GM19025 (cell line): ENCODE data around the gene BCAM.
"Not testable (repeated sequence)": the region's sequence is repeated elsewhere in the genome, so short reads cannot be mapped to it uniquely, and the experiment has no call there.

Experiments
- ATAC-seq: cut with Tn5 transposase; IDR thresholded peaks from one replicate; pipeline ENCODE4 v1.9.1; 2021; ENCODE audit warnings: mild to moderate bottlenecking, low read depth, moderate library complexity; ENCODE audit not compliant: unreplicated experiment

Gene BCAM, protein sequence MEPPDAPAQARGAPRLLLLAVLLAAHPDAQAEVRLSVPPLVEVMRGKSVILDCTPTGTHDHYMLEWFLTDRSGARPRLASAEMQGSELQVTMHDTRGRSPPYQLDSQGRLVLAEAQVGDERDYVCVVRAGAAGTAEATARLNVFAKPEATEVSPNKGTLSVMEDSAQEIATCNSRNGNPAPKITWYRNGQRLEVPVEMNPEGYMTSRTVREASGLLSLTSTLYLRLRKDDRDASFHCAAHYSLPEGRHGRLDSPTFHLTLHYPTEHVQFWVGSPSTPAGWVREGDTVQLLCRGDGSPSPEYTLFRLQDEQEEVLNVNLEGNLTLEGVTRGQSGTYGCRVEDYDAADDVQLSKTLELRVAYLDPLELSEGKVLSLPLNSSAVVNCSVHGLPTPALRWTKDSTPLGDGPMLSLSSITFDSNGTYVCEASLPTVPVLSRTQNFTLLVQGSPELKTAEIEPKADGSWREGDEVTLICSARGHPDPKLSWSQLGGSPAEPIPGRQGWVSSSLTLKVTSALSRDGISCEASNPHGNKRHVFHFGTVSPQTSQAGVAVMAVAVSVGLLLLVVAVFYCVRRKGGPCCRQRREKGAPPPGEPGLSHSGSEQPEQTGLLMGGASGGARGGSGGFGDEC

DNA sequence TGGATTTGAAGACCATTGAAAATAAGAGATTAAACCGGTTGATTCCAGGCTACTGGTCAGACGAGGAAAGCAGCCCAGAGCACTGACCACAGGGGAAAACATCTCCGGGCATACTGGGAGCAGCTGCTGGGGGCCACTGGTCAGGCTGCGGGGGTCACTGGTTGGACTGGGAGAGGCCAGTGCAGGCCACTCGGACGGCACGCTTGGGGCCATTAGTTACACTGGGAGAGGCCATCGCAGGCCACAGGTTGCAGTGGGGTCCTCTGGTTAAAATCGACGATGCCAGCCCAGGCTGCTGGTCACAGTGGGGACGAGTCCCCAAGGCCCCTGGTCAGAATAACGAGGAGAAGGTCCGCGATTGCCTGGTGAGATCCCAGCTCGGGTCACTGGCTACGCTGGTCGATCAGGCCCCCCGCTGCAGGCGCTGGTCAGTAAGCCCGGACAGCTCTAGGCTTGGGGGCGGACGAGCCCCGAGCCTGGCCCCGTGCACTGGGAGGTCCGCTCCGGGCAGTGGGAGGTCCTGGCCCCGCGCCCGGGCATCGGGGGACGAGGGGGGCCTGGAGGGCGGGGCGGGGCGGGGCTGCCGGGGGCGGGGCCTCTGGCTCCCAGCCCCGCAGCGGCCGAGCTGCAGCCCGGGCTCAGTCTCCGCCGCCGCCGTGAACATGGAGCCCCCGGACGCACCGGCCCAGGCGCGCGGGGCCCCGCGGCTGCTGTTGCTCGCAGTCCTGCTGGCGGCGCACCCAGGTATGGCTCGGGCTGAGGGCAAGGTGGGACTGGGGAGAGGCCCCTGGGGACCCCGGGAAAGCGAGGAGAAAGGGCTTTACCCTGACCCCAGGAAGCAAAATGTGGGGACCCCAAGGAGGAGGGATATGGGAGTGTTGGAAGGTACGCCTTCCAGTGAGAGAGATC lies at the start of gene BCAM:
Gene BCAM (plus strand): TSS at position 641 of the 909 bp plus-strand sequence. CDS start 22 bp downstream, at position 663.
- no peak for ATAC-seq

DNA sequence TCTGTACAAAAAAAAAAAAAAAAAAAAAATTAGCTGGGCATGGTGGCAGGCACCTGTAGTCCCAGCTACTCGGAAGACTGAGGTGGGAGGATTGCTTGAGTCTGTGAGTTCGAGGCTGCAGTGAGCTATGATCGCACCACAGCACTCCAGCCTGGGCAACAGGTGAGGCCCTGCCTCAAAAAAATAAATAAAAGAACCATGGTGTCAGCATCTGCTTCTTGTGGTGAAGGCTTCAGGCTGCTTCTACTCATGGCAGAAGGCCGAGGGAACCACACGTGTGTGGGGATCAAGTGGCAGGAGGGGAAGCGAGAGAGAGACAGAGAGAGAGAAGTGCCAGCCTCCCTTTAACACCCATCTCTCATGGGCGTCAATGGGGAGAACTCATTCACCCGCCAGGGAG lies 46.9 kb upstream of the BCAM start:
- no peak for ATAC-seq

DNA sequence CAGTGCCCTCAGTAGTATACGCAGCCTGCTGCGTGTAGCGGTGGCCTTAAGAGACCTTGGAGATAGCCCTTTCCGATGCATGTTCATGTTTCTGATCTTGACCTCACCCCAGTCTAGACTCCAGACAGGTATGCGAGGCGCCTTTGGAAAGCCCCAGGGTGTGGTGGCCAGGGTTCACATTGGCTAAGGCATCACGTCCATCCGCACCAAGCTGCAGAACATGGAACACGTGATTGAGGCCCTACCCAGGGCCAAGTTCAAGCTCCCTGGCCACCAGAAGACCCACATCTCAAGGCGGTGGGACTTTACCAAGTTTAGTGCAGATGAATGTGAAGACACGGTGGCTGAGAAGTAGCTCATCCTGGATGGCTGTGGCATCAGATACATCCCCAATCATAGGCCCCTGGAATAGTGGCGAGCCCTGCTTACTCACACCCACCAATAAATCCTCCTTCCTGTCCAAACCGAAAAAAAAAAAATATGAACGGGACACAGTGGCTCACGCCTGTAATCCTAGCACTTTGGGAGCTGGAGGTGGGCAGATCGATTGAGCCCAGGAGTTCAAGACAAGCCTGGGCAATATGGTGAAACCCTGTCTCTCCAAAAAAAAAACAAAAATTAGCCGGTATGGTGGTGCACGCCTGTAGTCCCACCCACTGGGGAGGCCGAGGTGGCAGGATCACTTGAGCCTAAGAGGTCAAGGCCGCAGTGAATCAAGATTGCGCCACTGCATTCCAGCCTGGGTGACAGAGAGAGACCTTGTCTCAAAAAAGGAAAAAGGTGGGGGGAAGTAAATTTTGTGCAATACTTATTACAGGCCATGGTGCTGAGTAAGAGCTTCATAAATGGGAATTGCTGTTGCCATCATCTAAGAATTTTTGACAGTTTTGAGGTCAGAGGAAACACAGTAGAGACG lies 43.6 kb upstream of the BCAM start:
- ATAC-seq: no peak

DNA sequence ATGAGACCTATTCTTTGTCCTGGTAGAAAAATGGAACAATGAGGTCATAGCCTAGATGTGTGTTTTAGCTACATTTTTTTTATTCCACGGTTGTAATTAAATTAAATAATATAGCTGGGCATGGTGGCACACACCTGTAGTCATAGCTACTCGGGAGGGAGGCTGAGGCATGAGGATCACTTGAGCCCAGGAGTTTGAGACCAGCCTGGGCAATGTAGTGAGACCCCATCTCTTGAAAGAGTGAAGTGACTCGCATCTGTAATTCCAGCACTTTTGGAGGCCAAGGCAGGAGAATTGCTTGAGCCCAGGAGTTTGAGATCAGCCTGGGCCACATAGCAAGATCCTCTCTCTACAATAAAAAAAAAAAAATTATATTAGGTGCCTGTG lies 43.0 kb upstream of the BCAM start:
- no peak for ATAC-seq

DNA sequence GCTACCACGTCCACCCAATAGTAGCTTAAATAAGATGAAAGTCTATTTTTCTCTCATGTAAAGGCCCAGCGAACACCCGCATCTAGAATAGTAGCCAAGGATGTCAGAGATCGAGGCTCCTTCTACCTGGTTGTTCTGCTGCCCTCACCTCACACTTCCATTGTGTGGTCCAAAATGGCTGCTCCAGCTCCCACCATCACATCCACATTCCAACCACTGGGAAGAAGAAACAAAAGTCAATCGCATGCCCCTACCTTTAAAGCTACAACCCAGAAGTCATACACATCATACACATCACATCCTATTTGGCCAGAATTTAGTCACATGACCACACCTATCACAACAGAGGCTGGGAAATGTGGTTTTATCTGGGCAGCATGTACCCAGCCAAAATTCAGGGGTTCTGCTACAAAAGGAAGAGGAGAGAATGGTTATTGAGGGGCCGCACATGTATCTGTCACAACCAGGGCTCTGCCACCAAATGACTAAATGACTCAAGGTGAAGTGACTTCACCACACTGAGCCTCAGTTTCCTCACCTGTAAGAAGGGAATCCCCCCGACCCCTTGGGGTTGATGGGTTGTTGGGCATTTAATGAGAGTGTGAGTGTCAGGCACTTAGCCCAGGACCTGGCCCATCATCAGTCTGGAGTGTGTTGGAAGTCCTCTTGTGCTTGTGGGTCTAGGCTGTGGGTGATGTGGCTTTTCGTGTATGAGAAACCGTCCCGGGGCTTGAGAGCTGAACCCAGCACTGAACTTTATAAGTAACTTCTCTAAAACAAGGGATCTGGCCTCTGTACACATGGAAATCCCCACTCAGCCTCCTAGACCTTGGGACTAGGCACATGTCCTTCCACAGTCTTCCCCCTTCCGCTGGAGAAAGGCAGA lies 41.4 kb upstream of the BCAM start:
- no peak for ATAC-seq

DNA sequence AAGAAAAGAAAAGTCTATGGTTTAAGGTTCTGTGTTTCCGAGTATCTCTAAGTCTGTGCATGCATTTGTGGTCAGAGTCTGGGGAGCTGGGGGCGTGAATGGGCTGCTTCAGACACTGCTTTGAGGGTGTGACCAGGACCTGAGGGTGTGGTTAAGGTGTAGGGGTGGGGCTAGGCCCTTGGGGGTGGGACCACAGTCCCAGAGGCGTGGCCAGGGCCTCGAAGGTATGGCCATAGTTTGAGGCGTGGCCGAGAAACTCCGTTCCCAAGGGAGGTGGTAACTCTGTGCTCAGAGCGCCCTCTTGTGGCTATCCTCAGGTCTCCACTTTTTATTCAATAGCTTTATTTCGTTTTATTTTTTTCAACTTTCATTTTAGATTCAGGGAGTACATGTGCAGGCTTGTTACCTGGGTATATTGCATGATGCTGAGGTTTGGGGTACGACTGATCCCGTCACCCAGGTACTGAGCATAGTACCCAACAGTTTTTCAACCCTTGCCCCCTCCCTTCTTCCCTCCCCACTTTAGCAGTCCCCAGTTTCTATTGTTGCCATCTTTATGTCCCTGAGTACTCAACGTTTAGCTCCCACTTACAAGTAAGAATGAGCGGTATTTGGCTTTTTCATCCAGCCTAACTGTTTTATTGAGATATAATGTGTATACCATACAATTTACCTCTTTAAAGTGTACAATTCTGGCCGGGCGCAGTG lies 38.2 kb upstream of the BCAM start:
- ATAC-seq: peak; percentile 95

DNA sequence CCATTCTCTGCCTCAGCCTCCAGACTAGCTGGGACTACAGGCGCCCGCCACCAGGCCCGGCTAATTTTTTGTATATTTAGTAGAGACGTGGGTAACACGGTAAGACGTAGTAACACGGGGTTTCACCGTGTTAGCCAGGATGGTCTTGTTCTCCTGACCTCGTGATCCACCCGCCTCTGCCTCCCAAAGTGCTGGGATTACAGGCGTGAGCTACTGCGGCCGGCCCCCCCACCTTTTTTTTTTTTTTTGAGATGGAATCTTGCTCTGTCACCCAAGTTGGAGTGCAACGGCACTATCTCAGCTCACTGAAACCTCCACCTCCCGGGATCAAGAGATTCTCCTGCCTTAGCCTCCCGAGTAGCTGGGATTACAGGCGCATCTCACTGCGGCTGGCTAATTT lies 36.8 kb upstream of the BCAM start:
- ATAC-seq: not testable (repeated sequence)

DNA sequence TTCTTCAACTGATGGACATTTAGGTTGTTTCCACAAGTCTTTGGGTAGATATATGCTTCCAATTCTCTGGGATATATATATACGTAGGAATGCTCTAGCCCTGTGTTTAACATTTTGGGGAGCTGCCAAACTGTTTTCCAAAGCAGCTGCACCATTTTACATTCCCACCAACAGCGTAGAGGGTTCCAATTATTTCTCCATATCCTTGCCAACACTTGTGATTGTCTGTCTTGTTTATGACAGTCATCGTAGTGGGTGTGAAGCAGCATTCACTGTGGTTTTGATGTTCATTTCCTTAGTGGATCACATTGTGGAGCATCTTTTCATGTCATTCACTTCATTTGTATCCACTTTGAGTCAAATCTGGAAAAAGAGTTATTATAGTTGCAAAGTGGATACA lies 35.9 kb upstream of the BCAM start:
- ATAC-seq: no peak

DNA sequence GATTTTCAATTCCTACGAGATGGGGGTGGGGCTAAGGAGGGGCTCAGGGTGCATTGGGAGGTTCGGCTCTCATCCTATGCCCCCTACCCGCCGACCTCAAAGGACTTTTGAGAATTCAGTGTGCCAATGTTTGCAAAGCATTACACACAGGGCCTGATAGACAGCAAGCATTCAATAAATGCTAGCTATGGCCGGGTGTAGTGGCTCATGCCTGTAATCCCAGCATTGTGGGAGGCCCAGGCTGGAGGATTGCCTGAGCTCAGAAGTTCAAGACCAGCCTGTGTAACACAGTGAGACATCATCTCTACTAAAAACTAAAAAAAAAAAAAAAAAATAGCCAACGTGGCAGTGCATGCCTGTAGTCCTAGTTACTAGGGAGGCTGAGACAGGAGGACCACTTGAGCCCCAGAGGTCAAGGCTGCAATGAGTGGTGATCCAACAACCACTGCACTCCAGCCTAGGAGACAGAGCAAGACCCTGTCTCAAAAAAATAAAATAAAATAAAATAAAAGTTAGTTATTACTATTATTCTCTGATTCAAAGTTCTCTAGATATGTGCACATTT lies 33.1 kb upstream of the BCAM start:
- no peak for ATAC-seq

DNA sequence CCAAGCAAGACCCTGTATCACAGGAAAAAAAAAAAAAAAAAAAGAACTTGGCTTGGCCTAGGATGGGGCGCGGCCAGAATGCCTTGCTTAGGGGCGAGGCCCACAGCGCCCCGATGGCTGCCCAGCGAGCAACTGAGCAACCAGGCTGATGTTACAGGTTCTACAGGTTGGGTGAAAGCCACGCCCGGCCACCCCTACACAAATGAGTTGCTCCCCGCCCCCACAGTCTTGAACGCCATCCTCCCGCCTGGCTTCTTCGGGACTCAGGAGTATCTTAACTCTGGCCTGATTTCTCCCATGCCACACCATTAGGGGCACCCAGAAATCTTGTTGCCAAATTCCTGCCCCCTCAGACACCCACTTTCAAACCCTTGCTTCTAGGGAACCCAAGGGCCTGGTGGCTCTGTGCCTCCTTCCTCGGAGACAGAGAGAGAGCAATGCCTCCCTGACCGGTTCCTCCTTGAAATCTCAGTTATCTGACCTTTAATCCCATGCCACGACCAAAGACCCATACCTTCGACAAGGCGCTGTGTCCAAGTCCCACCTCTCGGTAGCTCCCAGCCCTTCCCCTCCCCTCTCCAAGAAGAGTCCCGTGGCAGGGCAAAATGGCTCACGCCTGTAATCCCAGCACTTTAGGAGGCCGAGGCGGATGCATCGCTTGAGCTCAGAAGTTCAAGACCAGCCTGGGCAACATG lies 32.4 kb upstream of the BCAM start:
- ATAC-seq: no peak

DNA sequence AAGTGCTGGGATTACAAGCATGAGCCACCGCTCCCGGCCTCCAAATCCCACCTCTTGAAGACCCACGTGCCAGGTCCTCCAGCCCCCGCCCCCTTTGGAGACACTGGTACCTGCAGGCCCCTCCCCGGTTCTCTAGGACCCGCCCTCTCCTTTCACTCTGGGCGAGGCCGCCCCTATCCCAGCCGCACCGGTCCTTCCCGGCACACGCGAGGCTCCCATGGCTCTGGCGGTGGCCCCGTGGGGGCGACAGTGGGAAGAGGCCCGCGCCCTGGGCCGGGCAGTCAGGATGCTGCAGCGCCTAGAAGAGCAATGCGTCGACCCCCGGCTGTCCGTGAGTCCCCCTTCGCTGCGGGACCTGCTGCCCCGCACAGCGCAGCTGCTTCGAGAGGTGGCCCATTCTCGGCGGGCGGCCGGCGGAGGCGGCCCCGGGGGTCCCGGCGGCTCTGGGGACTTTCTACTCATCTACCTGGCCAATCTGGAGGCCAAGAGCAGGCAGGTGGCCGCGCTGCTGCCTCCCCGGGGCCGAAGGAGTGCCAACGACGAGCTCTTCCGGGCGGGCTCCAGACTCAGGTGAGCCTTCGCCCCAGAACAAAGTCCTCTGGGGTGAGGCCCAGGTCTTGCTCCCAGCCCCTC lies 31.1 kb upstream of the BCAM start, which contains the start of gene CBLC:
Gene CBLC (plus strand): TSS at position 176 of the 633 bp plus-strand sequence. CDS start 42 bp downstream, at position 218.
- ATAC-seq: no peak

DNA sequence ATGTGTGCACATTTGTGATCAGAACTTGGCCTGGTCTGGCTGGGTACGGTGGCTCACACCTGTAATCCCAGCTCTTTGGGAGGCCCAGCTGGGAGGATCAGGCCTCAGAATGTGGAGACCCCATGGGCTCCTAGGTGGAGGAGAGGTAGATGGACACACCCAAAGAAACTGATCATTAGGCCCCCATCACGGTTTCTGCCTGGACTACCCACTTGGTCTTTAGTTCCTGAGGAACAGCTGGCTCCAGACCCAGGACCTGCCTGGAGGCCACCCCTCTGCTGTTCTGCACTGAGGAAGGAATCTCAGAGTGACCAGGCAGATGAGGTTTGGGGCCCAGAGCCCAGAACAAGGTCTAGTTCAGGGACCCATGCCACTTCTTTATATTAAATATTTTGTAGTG lies 29.8 kb upstream of the BCAM start:
- ATAC-seq: no peak

DNA sequence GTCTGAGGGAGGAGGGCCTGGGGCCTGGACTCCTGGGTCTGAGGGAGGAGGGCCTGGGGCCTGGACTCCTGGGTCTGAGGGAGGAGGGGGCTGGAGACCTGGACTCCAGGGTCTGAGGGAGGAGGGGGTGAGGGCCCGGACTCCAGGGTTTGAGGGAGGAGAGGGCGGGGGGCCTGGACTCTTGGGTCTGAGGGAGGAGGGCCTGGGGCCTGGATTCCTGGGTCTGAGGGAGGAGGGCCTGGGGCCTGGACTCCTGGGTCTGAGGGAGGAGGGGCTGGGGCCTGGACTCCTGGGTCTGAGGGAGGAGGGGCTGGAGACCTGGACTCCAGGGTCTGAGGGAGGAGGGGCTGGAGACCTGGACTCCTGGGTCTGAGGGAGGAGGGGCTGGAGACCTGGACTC lies 27.2 kb upstream of the BCAM start:
- ATAC-seq: not testable (repeated sequence)

DNA sequence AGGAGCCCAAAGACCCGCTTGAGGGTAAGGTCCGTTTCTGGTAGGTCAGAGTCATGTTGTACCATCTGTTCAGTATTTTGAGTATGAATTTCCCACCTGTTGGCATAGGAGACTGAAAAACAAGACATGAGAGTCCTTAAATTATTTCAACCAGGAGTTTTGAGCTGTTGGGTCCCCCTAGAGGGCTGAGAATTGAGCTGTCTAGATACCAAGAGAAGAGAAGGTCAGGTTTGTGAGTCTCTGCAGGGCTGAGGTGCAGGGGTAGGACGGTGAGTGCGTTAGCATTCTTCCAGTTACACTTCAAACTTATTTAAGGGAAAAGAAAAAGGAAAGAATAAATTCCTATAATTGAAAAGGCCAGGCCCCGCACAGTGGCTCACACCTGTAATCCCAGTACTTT lies 26.2 kb upstream of the BCAM start:
- no peak for ATAC-seq

DNA sequence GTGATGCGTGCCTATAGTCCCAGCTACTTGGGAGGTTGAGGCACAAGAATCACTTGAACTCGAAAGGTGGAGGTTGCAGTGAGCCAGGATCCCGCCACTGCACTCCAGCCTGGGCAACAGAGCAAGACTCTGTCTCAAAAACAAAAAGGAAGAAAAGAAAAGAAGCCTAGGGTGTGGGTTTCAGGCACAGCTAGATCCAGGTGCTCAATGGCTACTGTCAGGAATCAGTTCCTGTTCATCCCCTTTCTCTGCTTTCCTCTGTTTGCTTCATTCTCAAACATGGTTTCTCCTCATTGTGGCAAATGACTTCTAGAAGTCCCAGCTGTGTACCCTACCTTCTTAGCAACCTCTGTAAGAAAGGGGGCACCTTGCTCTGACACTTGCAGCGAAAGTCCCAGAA lies 25.4 kb upstream of the BCAM start:
- ATAC-seq: no peak

DNA sequence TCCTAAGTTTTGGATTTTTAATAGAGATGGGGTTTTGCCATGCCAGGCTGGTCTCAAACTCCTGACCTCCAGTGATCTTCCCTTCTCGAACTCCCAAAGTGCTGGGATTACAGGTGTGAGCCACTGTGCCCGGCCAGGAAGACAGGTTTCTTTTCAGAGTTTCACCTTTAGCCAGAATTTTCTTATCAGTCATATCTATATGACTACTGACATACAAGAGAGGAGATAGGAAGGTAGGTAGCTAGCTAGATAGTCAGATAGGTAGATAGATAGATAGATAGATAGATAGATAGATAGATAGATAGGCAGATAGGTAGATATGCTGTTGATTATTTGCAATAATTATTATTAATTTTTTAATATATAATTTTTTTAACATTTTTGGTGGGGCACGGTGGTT lies 23.6 kb upstream of the BCAM start:
- ATAC-seq: no peak

DNA sequence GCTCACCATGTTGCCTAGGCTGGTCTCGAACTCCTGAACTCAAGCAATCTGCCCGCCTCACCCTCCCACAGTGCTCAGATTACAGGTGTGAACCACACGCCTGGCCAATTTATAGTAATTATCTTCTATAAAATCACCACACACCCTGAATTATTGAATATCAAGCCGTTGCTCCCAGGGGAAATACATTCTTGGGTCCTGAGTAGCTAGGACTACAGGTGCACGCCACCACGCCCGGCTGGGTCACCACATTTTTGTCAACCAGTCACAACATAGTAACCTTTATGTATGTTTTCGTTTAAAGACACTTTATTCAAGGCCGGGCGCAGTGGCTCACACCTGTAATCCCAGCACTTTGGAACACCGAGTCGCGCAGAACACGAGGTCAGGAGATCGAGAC lies 22.9 kb upstream of the BCAM start:
- ATAC-seq: no peak
